Upper lobe of left lung (tissue), 4 donors: ENCODE measurements around the gene BAMBI.

Experiments
- EP300 ChIP-seq, 4 donors: sonication (generic); formaldehyde crosslinking; IDR thresholded peaks; one replicate each; pipeline ENCODE4 v1.5.1; 2017; ENCODE audit warnings: antibody characterized with exemption in 4 of 4, control low read depth in 2 of 4
- POLR2A ChIP-seq, 4 donors: fragments of 450-650 bp; IDR thresholded peaks; one replicate each; pipeline ENCODE4 v1.5.1; 2016 to 2017; ENCODE audit warnings: antibody characterized with exemption in 4 of 4, mild to moderate bottlenecking in 2 of 4
- POLR2AphosphoS5 ChIP-seq, 2 donors: sonication (generic); formaldehyde crosslinking; IDR thresholded peaks; one replicate each; pipeline ENCODE4 v1.5.1; 2017; ENCODE audit warnings: antibody characterized with exemption in 2 of 2
- TF ChIP-seq, protein P1 (sequence below), 6 experiments: fragments of 450-650 bp in 4 of 6; fragments of 200-600 bp in 2 of 6; sonication (generic) in 2 of 6; IDR thresholded peaks; one replicate each; pipeline ENCODE4 v1.5.1; 2016 to 2019; ENCODE audit warnings: antibody characterized with exemption in 6 of 6

DNA sequence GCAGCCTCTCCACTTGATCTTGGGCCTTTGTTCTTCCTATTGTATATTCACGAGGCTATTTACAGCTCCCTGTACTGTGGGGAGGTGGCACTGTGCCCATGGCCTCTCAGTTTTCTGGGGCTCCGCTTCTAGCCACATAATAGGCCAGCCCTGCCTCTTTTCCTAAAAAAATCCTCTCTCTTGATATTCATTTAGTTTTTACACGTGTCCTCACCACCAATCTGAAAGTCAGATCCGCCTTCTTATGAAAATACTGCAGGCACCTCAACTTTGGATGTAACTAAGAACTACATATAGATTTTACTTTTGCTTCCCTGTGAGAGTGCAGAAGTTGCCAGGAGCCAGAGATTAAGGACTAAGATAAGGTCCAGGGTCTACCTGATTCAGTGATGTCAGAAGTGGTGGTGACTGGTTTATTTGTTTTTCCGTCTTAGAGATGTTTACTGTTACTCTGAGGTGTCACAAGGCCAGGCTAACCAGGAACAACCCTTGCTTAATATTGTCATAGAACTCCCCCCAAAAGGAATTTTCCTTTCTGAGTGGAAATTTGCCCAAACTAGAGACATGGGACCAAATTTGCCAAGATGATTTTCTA, 7.8 kb downstream of the BAMBI start:
- TF ChIP-seq POLR2A (IDR thresholded peaks at IDR 0.05) (no peak), EP300 (IDR thresholded peaks at IDR 0.05) (no peak), POLR2AphosphoS5 (IDR thresholded peaks at IDR 0.05) (no peak)
- TF ChIP-seq, protein P1, sequence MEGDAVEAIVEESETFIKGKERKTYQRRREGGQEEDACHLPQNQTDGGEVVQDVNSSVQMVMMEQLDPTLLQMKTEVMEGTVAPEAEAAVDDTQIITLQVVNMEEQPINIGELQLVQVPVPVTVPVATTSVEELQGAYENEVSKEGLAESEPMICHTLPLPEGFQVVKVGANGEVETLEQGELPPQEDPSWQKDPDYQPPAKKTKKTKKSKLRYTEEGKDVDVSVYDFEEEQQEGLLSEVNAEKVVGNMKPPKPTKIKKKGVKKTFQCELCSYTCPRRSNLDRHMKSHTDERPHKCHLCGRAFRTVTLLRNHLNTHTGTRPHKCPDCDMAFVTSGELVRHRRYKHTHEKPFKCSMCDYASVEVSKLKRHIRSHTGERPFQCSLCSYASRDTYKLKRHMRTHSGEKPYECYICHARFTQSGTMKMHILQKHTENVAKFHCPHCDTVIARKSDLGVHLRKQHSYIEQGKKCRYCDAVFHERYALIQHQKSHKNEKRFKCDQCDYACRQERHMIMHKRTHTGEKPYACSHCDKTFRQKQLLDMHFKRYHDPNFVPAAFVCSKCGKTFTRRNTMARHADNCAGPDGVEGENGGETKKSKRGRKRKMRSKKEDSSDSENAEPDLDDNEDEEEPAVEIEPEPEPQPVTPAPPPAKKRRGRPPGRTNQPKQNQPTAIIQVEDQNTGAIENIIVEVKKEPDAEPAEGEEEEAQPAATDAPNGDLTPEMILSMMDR (IDR thresholded peaks at IDR 0.05) = no peak
